D341Med (cell line): ENCODE results near the gene SKI.

Experiments used
- DNase-seq: peaks from one replicate; pipeline ENCODE4 v3.0.0; 2012; ENCODE audit warnings: low spot score

Gene SKI

GRCh38 chr1:2306151-2306978 lies 78.2 kb downstream of the SKI start:
- DNase-seq, result no peak

DNA sequence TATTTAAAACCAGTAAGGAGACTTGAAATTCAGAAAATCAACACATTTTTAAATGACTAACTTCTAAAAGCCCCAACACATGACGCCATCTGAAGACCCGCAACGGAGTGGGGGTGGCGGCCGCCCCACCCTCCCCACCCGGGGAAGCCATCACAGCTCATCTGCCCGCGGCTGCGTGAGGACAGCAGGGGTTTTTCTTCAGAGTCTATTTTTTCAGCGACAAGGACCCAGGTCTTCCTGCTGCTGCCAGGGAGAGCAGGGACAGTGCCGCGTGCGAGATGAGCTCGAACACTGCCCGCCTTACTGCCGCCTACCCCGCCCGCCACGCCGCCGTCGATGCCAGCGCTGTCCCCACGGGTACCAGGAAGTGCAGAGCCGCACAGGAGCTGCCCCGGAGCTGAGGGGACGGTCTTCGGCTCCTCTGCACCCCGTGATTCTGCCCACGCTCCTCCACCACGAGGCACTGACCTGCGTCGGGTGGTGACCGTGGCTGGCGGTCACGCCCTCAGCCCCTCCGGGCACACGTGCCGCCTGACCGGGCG lies 79.0 kb downstream of the SKI start:
- DNase-seq, result no peak

GRCh38 chr1:2307972-2308371 lies 79.9 kb downstream of the SKI start:
- no peak for DNase-seq

DNA sequence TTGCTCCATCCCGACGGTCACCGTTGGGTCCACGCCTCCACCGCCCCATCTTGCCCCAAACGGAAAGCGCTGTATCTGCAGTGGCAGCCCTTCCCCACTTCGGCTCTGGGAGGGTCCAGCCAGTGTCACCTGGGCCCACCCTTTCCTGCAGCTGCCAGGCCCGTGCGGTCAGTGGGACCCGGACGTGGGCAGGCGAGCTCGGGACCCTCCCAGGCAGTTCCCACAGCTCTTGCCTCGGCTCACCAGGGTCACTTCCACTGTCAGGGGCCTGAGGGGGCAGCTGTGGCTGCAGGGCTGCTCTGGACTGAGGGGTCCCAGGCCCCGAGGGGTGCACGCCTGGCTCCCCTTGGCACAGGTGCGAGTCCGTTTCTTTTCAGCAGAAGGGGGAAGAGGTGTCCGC lies 80.7 kb downstream of the SKI start:
- no peak for DNase-seq

DNA sequence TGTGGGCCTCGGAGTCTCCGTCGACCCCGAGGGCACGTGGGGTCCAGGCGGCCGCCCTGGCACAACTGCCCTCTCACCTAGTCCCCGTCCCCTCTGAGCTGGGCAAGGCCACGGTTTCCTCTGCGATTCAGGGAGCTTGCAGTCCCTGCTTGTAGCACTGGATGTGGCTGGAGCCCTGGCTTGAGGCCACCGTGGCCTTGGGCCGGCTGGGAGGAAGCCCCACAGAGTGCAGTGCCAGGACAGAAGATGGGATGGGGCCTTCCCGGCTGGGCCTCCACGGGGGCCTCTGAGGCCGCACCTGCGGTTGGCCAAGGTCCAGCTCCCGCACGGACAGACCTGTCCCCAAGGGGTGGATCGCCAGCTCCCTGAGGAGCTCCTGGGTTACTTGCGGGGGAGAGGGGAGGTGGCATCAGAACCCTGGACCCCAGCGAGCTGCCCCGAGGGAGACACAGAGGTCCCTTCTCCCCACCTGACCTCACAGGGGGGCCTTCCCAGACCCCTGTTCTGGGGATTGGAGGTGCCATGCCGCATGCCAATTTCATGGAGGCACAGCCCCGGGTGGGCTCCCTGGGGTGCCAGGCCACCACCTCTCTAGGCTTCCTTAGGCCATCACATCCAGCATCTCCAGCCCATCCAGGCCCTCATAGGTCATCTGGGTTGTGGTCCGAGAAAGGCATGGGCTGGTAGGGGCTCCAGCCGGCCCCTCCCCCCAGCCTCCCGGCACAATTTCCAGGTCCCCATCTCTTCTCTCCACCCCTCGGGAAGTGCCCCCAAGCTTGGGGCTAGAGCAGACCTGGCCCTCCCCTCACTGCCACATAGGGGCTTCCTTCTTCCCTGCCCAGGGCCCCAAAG lies 82.4 kb downstream of the SKI start:
- no peak for DNase-seq

DNA sequence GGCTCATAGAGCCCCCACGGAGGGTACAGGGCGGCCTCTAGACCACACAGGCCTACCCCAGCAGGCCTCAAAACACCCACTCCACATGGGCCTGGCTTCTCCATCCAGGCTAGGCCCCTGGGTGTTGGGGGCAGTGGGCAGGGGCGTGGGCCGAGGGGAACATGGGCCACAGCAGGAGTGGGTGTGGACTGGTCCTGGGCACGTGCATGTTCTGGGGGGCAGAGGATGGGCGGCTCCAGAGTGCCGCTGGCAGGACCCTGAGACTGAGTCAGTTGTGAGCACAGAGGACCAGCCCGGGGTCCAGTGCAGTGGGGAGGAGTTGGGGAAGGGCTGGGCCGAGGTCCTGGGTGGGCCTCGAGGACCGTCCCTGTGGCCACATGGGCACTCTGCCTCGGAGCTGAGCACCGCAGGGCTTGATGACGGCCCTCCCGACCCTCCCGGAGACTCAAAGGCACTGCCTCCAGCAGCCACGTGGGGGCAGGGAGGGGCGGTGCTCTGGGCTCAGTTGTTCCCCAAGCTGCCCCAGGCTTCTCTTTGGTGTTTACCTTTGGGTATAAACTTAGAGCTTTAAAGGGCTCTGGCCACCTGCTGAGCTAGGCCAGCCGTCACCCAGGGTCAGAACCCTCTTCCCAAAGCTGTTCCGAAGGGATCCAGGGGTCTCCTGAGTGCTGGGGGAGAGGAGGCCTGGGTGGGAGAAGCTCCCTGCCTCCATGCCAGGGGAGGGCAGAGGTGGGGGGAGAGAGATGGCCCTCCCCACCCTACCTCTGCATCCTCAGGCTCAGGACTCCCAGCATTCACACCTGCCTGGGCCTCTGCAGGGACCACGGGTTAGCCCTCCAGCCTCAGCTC lies 83.3 kb downstream of the SKI start:
- no peak for DNase-seq

DNA sequence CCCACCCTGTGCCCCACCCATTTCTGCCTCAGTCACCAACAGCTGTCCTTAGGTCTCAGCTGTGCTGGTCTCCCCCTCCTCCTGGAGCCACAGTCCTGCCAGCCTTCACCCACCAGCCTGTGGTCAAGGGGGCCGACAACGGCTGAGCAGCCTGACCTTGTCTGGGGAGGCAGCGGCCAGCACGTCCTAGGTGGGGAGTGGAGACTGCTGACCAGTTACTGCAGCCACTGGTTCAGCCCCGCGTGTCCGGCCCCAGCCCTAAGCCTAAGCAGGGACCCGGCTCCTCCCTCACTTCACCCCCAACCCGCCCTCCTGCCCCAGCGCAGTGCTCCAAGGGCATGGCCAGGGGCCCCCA lies 84.0 kb downstream of the SKI start:
- DNase-seq, result no peak

- no peak for DNase-seq
Measured at GRCh38 chr1:2312515-2313301, 84.6 kb downstream of the SKI start.

DNA sequence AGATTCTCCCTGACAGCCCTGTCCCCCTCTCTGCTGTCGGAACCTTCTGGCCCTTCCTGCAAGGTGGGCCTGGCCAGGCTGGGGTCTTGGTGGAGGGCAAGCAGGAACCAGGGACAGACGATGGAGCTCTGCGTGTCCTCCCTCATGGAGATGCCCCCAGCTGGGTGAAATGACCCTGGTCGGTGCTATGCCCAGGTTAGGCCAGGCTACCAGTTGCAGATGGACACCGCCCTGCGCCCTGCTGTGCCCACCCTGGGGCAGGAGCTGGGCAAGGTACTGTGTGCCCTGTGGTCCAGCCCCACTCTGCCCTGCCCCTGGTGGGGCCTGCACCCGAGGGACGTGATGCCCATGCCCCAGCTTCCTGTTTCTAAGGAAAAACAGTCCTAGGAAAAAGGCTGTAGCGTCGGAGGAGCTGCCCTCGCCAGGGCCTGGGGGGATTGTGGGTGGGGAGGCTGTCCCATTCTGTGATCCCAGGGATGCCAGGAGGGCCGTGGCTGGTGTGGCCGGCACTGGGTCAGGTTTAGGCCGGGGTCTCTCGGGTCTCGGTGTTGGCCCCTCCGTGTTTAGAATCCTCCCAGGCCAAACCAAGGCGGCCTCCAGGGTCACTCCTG lies 85.6 kb downstream of the SKI start:
- no peak for DNase-seq

- peak; percentile 74 for DNase-seq
Measured at GRCh38 chr1:2314273-2314802, 86.2 kb downstream of the SKI start.

DNA sequence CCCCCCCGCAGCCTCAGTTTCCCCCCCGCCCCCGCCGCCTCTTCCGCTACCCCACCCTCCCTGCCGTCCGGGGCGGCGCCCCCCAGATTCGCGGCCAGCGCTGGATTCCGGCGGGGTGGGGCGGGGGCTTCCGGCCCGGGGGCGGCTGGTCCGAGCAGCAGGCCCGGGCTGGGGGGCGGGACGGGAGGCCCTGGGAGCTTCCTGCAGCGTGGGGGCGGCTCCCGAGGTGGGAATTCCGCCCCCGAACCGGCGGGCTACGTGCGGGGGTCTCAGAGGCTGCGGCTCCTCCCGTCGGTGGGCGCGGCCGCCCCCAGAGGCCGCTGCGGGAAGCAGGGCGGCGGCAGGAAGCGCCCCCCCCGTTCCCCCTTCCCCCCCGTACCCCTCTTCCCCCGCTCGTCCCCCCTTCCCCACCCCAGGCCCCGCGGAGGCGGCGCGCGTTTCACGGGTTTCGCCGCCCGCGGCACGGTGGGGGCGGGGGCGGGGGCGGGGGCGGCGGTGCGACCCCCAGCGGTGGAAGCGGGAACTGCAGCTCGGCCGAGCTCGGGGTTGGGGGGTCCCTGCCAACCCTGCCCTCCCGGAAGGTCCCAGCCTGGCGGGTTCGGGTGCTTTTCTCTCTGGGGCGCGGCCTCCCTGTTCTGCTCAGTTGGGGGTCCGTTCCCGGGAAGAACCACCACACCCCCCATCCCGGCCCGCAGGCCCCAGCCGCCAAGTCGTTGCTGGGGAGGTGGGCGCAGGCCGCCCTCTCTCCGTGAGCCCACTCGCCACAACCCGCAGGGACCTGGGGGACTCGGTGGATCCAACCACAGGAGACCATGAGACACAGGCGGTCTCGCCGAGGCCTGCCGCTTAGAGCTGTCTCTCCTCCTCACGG lies 86.9 kb downstream of the SKI start:
- DNase-seq, result peak; percentile 93

DNA sequence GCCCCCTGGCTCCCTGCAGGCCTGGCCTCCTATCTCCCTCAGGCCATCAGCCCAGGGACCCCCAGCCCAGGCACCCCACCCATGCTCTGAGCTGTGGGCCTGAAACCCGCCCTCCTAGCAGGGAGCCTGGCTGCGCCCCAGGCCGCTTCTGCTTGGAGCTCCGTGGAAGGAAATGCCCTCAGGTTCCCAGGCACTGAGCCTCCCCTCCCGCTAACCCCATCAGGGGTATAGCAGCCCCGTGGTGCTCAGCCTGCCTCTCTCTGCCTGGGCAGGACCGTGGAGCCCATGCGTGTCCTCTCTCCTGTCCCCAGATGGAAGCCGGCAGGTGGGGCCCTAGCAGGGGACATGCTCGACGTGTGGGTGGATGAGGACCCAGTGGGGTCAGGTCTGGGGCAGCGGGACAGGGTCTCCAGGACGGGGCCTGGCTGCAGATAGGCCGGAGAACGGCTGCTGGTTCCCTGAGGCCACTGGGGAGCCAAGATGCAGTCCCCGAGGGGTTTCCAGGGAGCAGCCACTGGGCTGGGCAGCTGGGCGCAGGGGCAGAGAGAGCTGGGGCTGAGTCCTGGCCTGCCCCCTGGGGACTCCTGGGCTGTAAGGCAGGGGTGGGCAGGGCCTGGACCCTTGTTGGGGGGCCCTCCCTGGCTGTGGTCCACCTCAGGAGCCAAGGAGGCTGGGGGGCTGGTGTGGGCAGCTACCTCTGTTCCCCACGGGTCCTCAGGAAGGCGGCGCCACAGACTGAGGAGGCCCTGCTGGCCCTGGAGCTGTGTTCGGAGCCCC lies 87.7 kb downstream of the SKI start:
- DNase-seq, result no peak

DNA sequence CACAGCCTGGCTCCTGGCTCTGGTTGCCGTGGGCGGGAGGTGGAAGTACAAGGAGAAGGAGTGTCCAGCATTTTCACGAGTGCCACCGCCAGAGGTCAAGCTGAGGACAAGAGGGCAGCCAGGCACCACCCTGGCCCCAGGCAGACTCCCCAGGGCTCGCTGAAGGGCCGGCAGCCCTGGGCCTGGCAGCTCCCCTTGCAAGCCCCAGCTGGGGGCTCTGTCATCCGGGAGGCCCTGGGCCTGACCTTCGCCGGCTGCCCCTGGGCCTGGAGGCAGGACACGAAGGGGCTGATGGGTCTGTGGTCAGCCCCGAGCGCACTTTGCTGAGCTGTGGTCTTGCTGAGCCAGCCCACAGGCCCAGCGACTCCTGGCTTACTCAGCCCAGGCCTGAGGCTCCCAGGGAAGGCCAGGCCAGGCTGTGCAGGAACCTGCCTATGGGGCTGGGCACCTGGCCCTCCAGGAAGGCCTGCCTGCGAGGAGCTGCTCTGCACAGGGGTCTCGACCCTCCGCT lies 88.4 kb downstream of the SKI start:
- DNase-seq, result no peak

- no peak for DNase-seq
Measured at GRCh38 chr1:2317230-2318065, 89.3 kb downstream of the SKI start.

DNA sequence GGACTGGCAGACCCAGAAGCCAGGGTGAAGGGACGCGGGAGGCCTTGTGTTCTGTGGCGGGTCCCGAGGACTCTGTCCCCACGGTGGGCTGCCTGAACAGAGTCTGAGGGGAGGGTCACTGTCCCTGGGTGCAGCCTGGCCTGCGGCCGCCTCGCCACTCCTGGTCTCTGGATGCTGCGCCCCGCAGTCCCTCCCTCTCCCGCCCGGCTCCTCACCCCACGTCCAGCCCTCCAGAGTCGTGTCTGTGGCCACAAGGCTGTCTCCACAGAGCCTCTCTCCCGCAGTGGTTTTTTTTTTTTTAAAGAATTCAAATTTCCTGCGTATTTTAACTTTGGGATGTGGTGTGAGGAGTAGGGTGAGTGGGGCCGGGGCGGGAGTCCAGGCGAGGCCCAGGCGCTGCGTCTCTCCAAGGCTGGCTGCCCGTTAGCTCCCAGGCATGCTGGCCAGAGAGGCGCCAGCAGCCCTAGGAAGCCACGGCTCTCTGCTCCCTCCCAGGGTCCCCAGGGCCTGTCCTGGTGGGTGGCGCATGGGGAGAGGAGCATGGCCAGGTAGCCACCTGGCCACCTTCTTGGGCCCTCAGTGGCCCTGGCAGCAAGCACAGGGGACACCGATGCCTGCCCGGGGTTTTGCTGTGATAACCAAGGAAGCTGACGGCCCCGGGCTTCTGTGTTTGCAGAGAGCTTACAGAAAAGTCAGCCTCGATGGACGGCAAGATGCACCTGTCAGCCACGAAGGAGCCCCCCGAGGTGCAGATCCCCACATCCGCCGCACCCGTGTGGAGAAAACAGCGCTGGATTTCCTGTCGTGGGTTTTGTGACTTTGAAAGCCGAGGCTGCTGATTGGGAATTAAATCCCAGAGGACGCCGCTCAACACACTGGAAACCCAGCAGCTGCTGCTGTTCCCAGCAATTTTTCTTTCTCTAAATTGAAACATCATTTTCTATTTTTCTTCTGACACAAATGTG lies 90.5 kb downstream of the SKI start:
- DNase-seq, result no peak

GRCh38 chr1:2319291-2319690 lies 91.2 kb downstream of the SKI start:
- DNase-seq, result no peak

DNA sequence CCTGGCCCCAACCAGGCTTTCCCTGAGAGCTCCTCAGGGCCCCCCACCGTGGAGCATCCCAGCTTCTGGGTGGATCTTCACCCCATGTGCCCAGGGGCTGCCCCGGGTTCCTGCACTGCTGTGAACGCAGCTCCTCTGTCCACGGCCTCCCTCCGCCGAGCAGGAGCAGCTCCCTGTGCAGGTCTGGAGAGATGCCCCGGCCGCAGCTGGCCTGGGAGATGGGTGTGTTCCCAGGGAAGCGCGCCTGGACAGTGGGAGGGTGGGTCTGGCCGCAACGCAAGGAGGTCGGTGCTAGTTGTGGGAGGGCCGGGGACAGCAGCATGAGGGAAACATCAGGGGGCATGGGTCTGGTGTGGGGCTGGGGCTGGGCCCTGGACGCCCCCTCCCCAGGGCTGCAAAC lies 91.9 kb downstream of the SKI start:
- DNase-seq, result no peak
